ENCODE data around the gene AKAP10.
"Not testable (repeated sequence)": the region's sequence is repeated elsewhere in the genome, so short reads cannot be mapped to it uniquely, and the experiment has no call there.

Gene AKAP10

GRCh38 chr17:19991252-19991885 is 13.7 kb upstream of the AKAP10 start:
- Mint-ChIP-seq H3K4me1 (peaks cover 11% of the 10 kb centered on the region), H3K36me3 (no peaks in the 10 kb centered on the region), H3K27ac (no peak overlapping the region), H3K4me3 (no peak overlapping the region), H3K9me3 (no peaks in the 10 kb centered on the region), H3K27me3 (peaks cover 37% of the 10 kb centered on the region)
- no peak for ATAC-seq

DNA sequence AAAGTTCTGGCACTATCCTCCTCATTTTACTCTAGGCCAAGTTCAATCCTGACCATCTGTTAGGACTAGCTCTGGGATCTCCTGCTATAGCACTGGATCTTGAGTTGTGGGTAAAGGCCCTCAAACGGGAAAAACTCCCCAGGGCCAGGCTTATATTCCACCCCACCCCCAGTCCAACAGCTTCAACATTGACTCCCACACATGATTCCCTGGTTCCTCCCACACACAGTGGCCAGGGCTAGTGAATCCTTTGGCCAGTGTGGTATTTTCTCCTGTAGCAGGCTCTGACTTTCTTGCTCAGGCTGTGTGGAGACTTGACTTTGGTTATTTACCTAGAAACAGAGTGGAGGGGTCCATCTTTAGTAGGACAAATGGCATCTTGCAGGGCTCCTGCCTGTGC is 10.3 kb upstream of the AKAP10 start:
- Mint-ChIP-seq H3K9me3 (no peaks in the 10 kb centered on the region), H3K36me3 (no peaks in the 10 kb centered on the region), H3K27me3 (peaks cover 28% of the 10 kb centered on the region), H3K27ac (no peak overlapping the region), H3K4me1 (peaks cover 3% of the 10 kb centered on the region), H3K4me3 (no peak overlapping the region)
- no peak for ATAC-seq

DNA sequence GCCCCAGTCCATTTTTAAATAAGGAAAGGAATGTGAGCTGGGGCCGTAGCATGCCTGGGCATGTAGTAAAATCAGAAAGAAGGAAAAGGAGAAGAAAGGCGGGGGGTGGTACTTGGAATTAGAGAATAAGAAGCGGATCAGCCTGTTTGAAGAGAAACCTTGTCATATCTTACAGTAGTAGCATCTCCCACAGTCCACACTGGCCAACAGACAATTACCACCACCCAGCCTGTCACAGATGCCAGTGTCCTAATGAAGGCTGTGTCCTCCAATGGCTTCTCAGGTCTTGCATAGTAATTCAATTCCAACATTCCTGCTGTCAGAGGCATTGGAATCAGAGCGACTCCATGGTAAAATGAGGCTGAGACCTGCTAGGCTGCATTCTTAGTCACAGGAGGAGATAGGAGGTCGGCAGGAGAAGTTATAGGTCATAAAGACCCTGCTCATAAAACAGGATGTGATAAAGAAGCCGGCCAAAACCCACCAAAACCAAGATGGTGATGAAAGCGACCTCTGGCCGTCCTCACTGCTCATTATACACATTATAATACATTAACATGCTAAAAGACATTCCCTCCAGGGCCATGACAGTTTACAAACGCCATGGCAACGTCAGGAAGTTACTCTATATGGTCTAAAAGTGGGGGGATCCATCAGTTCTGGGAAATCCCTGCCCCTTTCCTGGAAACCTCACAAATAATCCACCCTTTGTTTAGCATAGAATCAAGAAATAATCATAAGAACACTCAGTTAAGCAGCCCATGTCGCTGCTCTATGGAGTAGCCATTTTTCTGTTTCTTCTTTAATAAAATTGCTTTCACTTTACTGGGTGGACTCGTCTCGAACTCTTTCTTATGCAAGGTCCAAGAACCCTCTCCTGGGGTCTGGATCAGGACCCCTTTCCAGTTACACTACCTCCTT is 9.6 kb upstream of the AKAP10 start:
- H3K36me3 Mint-ChIP-seq = no peaks in the 10 kb centered on the region
- ATAC-seq = no peak
- H3K4me1 Mint-ChIP-seq = no peaks in the 10 kb centered on the region
- H3K4me3 Mint-ChIP-seq = no peak overlapping the region
- H3K27ac Mint-ChIP-seq = no peak overlapping the region
- H3K9me3 Mint-ChIP-seq = no peaks in the 10 kb centered on the region
- peaks cover 21% of the 10 kb centered on the region for H3K27me3 Mint-ChIP-seq

DNA sequence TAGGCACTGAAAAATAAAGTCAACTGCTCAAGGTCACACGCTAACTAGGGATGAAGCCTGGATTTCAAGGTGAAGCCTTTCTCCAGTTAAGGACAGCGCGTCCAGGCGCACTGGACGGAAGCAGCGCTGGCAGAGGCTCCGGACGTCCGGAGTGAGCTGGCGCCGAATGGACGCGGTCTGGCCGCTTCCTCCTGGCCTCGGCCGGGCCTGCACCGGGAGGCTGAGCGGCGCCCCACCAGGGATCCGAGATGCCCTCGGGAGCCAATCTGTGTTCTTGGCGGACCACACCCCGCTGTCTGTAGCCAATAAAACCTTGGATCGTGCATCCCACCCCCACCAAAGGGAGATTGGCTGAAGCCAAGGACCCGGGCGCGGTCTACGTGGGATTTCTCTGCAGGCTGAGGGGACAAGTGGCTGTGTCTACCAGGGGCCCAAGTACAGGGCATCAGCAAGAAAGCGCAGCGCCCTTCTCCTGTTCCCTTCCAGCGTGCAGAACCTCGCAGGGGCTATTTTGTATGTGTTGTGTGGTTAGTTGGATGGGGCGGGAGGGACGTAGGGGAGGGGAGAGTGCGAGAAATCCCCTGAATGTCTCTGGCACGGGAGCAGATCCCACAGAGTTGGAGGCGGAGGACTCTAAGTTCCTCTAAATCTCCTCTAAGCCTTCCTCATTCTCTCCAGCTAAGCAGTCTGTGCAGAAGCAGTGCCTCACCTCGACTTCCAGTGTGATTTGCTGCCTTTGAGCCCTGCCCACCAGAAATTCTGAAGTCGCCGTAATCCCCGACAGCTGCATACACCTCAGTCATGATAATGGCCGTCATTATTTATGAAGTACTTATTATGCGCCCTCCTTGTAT is 2.5 kb upstream of the AKAP10 start:
- H3K9me3 Mint-ChIP-seq = no peaks in the 10 kb centered on the region
- H3K27ac Mint-ChIP-seq = no peak overlapping the region
- H3K36me3 Mint-ChIP-seq = peaks cover 9% of the 10 kb centered on the region
- no peaks in the 10 kb centered on the region for H3K27me3 Mint-ChIP-seq
- no peak for ATAC-seq
- H3K4me3 Mint-ChIP-seq = no peak overlapping the region
- peaks cover 23% of the 10 kb centered on the region for H3K4me1 Mint-ChIP-seq

DNA sequence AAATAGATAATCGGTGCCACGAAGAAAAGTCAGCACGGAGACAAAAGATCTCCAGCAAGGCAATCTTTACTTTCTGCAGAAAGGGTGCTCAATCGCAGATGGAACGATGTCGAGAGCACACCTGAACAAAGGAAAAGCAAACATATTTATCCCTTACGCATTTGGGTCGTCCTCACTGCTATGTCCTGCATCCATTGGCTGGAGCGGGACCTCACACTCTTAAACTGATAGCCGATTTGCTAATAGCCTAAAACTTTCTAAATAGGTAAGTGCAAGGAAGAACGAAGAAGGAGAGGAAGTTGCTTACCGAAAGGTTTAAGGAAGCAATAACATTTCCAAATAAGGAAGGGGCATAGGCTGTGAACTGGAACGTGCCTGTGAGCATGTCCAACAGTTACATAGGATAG is 1.2 kb upstream of the AKAP10 start:
- no peak for ATAC-seq
- H3K27ac Mint-ChIP-seq = peak overlapping the region; percentile 99
- peak overlapping the region; percentile 100 for H3K4me3 Mint-ChIP-seq
- no peaks in the 10 kb centered on the region for H3K9me3 Mint-ChIP-seq
- H3K4me1 Mint-ChIP-seq = peaks cover 30% of the 10 kb centered on the region
- H3K27me3 Mint-ChIP-seq = no peaks in the 10 kb centered on the region
- peaks cover 15% of the 10 kb centered on the region for H3K36me3 Mint-ChIP-seq

GRCh38 chr17:19978209-19978802 is 678 bp upstream of the AKAP10 start:
- no peaks in the 10 kb centered on the region for H3K9me3 Mint-ChIP-seq
- H3K4me3 Mint-ChIP-seq = peak overlapping the region; percentile 100
- H3K36me3 Mint-ChIP-seq = peaks cover 20% of the 10 kb centered on the region
- peaks cover 35% of the 10 kb centered on the region for H3K4me1 Mint-ChIP-seq
- no peaks in the 10 kb centered on the region for H3K27me3 Mint-ChIP-seq
- ATAC-seq = peak; percentile 77
- peak overlapping the region; percentile 99 for H3K27ac Mint-ChIP-seq

- peak overlapping the region; percentile 44 for H3K4me3 Mint-ChIP-seq
- H3K4me1 Mint-ChIP-seq = peaks cover 39% of the 10 kb centered on the region
- peaks cover 29% of the 10 kb centered on the region for H3K36me3 Mint-ChIP-seq
- H3K27me3 Mint-ChIP-seq = no peaks in the 10 kb centered on the region
- no peak for ATAC-seq
- H3K9me3 Mint-ChIP-seq = no peaks in the 10 kb centered on the region
- H3K27ac Mint-ChIP-seq = peak overlapping the region; percentile 99
Measured at GRCh38 chr17:19975601-19976000, 2.0 kb downstream of the AKAP10 start.

GRCh38 chr17:19973156-19973555 is 4.5 kb downstream of the AKAP10 start:
- no peak overlapping the region for H3K27ac Mint-ChIP-seq
- no peaks in the 10 kb centered on the region for H3K9me3 Mint-ChIP-seq
- peaks cover 39% of the 10 kb centered on the region for H3K36me3 Mint-ChIP-seq
- no peaks in the 10 kb centered on the region for H3K27me3 Mint-ChIP-seq
- no peak overlapping the region for H3K4me3 Mint-ChIP-seq
- H3K4me1 Mint-ChIP-seq = peaks cover 34% of the 10 kb centered on the region
- no peak for ATAC-seq

DNA sequence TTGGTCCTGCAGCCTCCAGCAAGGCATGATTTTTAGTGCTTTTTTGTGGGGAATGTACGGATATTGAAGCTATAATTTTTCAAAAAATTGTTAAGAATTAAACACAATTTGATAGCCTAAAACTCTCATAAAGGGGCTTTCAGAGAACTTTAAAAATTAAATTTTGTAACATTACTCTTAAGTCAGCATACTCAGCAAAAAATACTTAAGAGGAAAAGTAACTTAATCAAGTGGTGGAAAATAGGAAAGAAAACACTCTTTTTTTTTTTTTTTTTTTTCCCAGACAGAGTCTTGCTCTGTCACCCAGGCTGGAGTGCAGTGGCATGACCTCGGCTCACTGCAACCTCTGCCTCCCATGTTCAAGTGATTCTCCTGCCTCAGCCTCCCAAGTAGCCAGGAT is 14.7 kb downstream of the AKAP10 start:
- not testable (repeated sequence) for H3K27me3 Mint-ChIP-seq, H3K9me3 Mint-ChIP-seq, H3K27ac Mint-ChIP-seq, H3K4me3 Mint-ChIP-seq, ATAC-seq
- peaks cover 25% of the 10 kb centered on the region for H3K4me1 Mint-ChIP-seq
- peaks cover 36% of the 10 kb centered on the region for H3K36me3 Mint-ChIP-seq

GRCh38 chr17:19958023-19958422 is 19.6 kb downstream of the AKAP10 start:
- Mint-ChIP-seq H3K36me3 (peaks cover 46% of the 10 kb centered on the region), H3K27me3 (no peaks in the 10 kb centered on the region), H3K27ac (no peak overlapping the region), H3K4me3 (no peak overlapping the region), H3K4me1 (peaks cover 20% of the 10 kb centered on the region), H3K9me3 (no peaks in the 10 kb centered on the region)
- no peak for ATAC-seq

DNA sequence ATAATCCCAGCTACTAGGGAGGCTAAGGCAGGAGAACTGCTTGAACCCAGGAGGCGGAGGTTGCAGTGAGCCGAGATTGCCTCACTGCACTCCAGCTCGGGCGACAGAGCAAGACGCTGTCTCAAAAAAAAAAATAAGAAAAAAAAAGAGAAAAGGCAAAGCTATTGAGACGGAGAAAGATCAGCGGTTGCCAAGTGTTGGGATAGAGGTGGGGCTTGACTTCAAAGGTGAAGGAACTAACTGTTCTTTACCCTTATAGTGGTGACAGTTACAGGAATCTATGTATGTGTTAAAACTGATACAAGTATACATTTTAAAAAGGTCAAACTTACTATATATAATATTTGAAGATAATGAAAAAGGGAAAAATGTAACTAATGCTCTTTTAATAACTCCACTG is 22.5 kb downstream of the AKAP10 start:
- Mint-ChIP-seq H3K36me3 (peaks cover 48% of the 10 kb centered on the region), H3K4me3 (no peak overlapping the region), H3K9me3 (no peaks in the 10 kb centered on the region), H3K27me3 (no peaks in the 10 kb centered on the region), H3K4me1 (peaks cover 22% of the 10 kb centered on the region), H3K27ac (no peak overlapping the region)
- no peak for ATAC-seq

GRCh38 chr17:19951411-19951810 is 26.2 kb downstream of the AKAP10 start:
- Mint-ChIP-seq H3K4me1 (peaks cover 32% of the 10 kb centered on the region), H3K36me3 (peaks cover 49% of the 10 kb centered on the region)
- ATAC-seq, H3K9me3 Mint-ChIP-seq, H3K4me3 Mint-ChIP-seq, H3K27me3 Mint-ChIP-seq, H3K27ac Mint-ChIP-seq: not testable (repeated sequence)

DNA sequence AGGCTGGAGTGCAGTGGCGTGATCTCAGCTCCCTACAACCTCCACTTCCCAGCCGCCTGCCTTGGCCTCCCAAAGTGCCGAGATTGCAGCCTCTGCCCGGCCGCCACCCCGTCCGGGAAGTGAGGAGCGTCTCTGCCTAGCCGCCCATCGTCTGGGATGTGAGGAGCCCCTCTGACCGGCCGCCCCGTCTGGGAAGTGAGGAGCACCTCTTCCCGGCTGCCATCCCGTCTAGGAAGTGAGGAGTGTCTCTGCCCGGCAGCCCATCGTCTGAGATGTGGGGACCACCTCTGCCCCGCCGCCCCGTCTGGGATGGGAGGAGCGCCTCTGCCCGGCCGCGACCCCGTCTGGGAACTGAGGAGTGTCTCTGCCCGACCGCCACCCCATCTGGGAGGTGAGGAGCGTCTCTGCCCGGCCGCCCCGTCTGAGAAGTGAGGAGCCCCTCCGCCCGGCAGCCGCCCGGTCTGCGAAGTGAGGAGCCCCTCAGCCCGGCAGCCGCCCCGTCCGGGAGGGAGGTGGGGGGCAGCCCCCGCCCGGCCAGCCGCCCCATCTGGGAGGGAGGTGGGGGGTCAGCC is 26.9 kb downstream of the AKAP10 start:
- ATAC-seq, H3K4me3 Mint-ChIP-seq, H3K27ac Mint-ChIP-seq, H3K27me3 Mint-ChIP-seq, H3K9me3 Mint-ChIP-seq: not testable (repeated sequence)
- peaks cover 44% of the 10 kb centered on the region for H3K36me3 Mint-ChIP-seq
- peaks cover 32% of the 10 kb centered on the region for H3K4me1 Mint-ChIP-seq

- peak overlapping the region; percentile 42 for H3K27ac Mint-ChIP-seq
Measured at GRCh38 chr17:19948116-19948943, 29.3 kb downstream of the AKAP10 start.

More at GRCh38 chr17:19948116-19948943, 29.3 kb downstream of the AKAP10 start:
- H3K36me3 Mint-ChIP-seq = peaks cover 46% of the 10 kb centered on the region
- peaks cover 31% of the 10 kb centered on the region for H3K4me1 Mint-ChIP-seq
- ATAC-seq = no peak
- H3K27me3 Mint-ChIP-seq = no peaks in the 10 kb centered on the region
- no peaks in the 10 kb centered on the region for H3K9me3 Mint-ChIP-seq
- no peak overlapping the region for H3K4me3 Mint-ChIP-seq

Data from stimulated activated memory B cell treated with anti-CD40 and anti-IgM and Interleukin-4, amounts not matched to agents 10 μg/mL and 1 μg/mL and 100 μg/mL, for 72 hours (primary cell).